Measurements from ENCODE around the gene CXCR5. TPM values are rescaled to one million over a fixed set of nuclear protein-coding genes. Genes with fewer than 3 reads are reported as not detected.
A peak's percentile ranks its signal among the peaks of the same experiment; 100 is the strongest.

CXCR5 gene
- total RNA-seq, 6 experiments from 2014 or later, result 0.07 TPM; not detected in 4

DNA sequence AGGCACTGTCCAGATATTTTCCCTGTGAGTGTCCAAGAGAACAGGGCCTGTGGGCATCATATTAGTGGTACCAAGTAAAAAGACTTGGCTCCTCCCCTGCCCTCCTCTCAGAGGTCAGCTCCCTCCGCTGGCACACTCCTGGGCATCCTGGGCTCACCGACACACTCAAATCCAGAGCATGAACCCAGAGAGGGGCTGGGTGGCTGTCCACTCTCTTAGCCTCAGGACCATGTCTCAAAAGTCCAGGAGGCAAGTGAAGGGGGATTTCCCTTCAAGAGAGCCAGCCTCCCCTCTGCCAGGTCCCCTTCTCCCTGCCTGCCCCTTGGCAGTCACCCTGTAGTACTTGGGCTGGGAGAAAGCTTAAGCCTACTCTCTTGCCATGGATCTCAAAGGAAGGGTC is 31.7 kb downstream of the CXCR5 start:
- Histone ChIP-seq H3K4me3 (no peak overlapping the region), H3K9me3 (no peaks in the 10 kb centered on the region), H3K27ac (peak overlapping the region; percentile 72 to 86 (median 74)), H3K27me3 (no peaks in the 10 kb centered on the region), H3K4me1 (peaks cover 0 to 82% (median 48%) of the 10 kb centered on the region in 4 donors), H3K36me3 (no peaks in the 10 kb centered on the region)
- DNase-seq (no peak), ATAC-seq (no peak)
- no CpG with 5 or more reads among the region's 2 CpGs for WGBS (ENCODE audit: insufficient coverage, low coverage, low lambda C conversion rate, missing lambda C conversion rate)
- TF ChIP-seq, protein P1, sequence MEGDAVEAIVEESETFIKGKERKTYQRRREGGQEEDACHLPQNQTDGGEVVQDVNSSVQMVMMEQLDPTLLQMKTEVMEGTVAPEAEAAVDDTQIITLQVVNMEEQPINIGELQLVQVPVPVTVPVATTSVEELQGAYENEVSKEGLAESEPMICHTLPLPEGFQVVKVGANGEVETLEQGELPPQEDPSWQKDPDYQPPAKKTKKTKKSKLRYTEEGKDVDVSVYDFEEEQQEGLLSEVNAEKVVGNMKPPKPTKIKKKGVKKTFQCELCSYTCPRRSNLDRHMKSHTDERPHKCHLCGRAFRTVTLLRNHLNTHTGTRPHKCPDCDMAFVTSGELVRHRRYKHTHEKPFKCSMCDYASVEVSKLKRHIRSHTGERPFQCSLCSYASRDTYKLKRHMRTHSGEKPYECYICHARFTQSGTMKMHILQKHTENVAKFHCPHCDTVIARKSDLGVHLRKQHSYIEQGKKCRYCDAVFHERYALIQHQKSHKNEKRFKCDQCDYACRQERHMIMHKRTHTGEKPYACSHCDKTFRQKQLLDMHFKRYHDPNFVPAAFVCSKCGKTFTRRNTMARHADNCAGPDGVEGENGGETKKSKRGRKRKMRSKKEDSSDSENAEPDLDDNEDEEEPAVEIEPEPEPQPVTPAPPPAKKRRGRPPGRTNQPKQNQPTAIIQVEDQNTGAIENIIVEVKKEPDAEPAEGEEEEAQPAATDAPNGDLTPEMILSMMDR (IDR thresholded peaks at IDR 0.05), result no peak
- TF ChIP-seq POLR2A (IDR thresholded peaks at IDR 0.05), result no peak
- intact Hi-C loops (cut with DNase I), result no loop called here

- H3K36me3 ChIP-seq, result no peaks in the 10 kb centered on the region
- DNase-seq (no peak), ATAC-seq (no peak)
- H3K27me3 ChIP-seq, result no peaks in the 10 kb centered on the region
- intact Hi-C loops (cut with DNase I), result no loop called here
- WGBS (ENCODE audit: insufficient coverage, low coverage, low lambda C conversion rate, missing lambda C conversion rate), result 63% methylated on average over 5 of the region's 10 CpGs
- peaks cover 0 to 82% (median 49%) of the 10 kb centered on the region in 4 donors for H3K4me1 ChIP-seq
- no peaks in the 10 kb centered on the region for H3K9me3 ChIP-seq
- peak overlapping the region; percentile 72 to 86 (median 74) for H3K27ac ChIP-seq
- H3K4me3 ChIP-seq, result no peak overlapping the region
- TF ChIP-seq, protein P1 (IDR thresholded peaks at IDR 0.05), result no peak
- TF ChIP-seq POLR2A (IDR thresholded peaks at IDR 0.05), result no peak
Observed at GRCh38 chr11:118915941-118916841, 32.5 kb downstream of the CXCR5 start.

- TF ChIP-seq, protein P1 (IDR thresholded peaks at IDR 0.05), result no peak
- no peak for TF ChIP-seq POLR2A (IDR thresholded peaks at IDR 0.05)
- no peak for ATAC-seq
- H3K27me3 ChIP-seq, result no peaks in the 10 kb centered on the region
- H3K36me3 ChIP-seq, result no peaks in the 10 kb centered on the region
- DNase-seq, result peak in 2 of 3 donors; percentile 28 to 50
- intact Hi-C loops (cut with DNase I), result no loop called here
- peak overlapping the region; percentile 72 to 86 (median 74) for H3K27ac ChIP-seq
- H3K9me3 ChIP-seq, result no peaks in the 10 kb centered on the region
- H3K4me3 ChIP-seq, result no peak overlapping the region
- WGBS (ENCODE audit: insufficient coverage, low coverage, low lambda C conversion rate, missing lambda C conversion rate), result 40% methylated on average over 4 of the region's 8 CpGs
- H3K4me1 ChIP-seq, result peaks cover 0 to 81% (median 48%) of the 10 kb centered on the region in 4 donors
Observed at GRCh38 chr11:118916842-118917388, 33.2 kb downstream of the CXCR5 start.

- intact Hi-C loops (cut with DNase I), result no loop called here
- Histone ChIP-seq H3K4me3 (peak overlapping the region in 2 of 3 donors; percentile 28 to 40), H3K27ac (peak overlapping the region; percentile 72 to 86 (median 74)), H3K9me3 (no peaks in the 10 kb centered on the region), H3K36me3 (no peaks in the 10 kb centered on the region), H3K4me1 (peaks cover 2 to 87% (median 49%) of the 10 kb centered on the region in 4 donors), H3K27me3 (no peaks in the 10 kb centered on the region)
- WGBS (ENCODE audit: insufficient coverage, low coverage, low lambda C conversion rate, missing lambda C conversion rate), result 0% methylated on average over 11 of the region's 13 CpGs
- ATAC-seq, result peak; percentile 43 to 61 (median 54)
- DNase-seq, result peak; percentile 89 to 96 (median 94)
- TF ChIP-seq POLR2A (IDR thresholded peaks at IDR 0.05), result peak; percentile 5
- TF ChIP-seq, protein P1 (IDR thresholded peaks at IDR 0.05), result no peak
Observed at GRCh38 chr11:118917481-118918127, 33.9 kb downstream of the CXCR5 start.
